GM12878 (cell line): Measurements from ENCODE around the gene DNAJA4. TPM values are rescaled to one million over a fixed set of nuclear protein-coding genes. Genes with fewer than 3 reads are reported as not detected.
A peak's percentile ranks its signal among the peaks of the same experiment; 100 is the strongest.

Source experiments
- BHLHE40 ChIP-seq, 2 experiments: fragments of 450-650 bp in 1 of 2; IDR thresholded peaks; 2 replicates each; pipeline ENCODE4 v1.6.1; 2011 to 2017; ENCODE audit warnings: low read depth in 2 of 2, borderline replicate concordance in 1 of 2, improper control_type of control experiment in 1 of 2, low read length in 1 of 2, mild to moderate bottlenecking in 1 of 2
- CHD4 ChIP-seq: fragments of 200-600 bp; sonication (generic); IDR thresholded peaks from 2 replicates; pipeline ENCODE4 v1.6.1; 2016; ENCODE audit warnings: mild to moderate bottlenecking
- CTCF ChIP-seq, 3 experiments: IDR thresholded peaks in 2 of 3; conservative IDR thresholded peaks in 1 of 3; 2 replicates each; pipeline ENCODE4 v1.5.1; 2011; ENCODE audit warnings: low read depth in 3 of 3, low read length in 3 of 3, mild to moderate bottlenecking in 3 of 3, control low read depth in 2 of 3, moderate library complexity in 2 of 3, inconsistent platforms in 1 of 3, mixed read lengths in 1 of 3; ENCODE audit not compliant: control insufficient read depth in 2 of 3, insufficient read depth in 1 of 3; ENCODE audit errors: extremely low read depth in 1 of 3
- EP300 ChIP-seq, 2 experiments: fragments of 150-350 bp in 1 of 2; IDR thresholded peaks; 2 replicates each; pipeline ENCODE4 v1.6.1; 2011 to 2012; ENCODE audit warnings: low read depth in 2 of 2, low read length in 2 of 2, borderline replicate concordance in 1 of 2, improper control_type of control experiment in 1 of 2, inconsistent platforms in 1 of 2; ENCODE audit not compliant: control insufficient read depth in 1 of 2
- FOS ChIP-seq: IDR thresholded peaks from 3 replicates; pipeline ENCODE4 v1.6.1; 2011; ENCODE audit warnings: borderline replicate concordance; ENCODE audit not compliant: insufficient read length; ENCODE audit errors: extremely low read depth
- FOXM1 ChIP-seq: IDR thresholded peaks from 2 replicates; pipeline ENCODE4 v1.6.1; 2012; ENCODE audit warnings: low read depth, mild to moderate bottlenecking, inconsistent platforms, low read length, moderate library complexity
- GABPA ChIP-seq: IDR thresholded peaks from 2 replicates; pipeline ENCODE4 v1.6.1; 2014; ENCODE audit warnings: antibody characterized with exemption, low read depth, mild to moderate bottlenecking, inconsistent platforms
- HDGF ChIP-seq: fragments of 450-650 bp; IDR thresholded peaks from 2 replicates; pipeline ENCODE4 v1.6.1; 2016; ENCODE audit warnings: antibody characterized with exemption
- IKZF2 ChIP-seq, 2 experiments: fragments of 450-650 bp; IDR thresholded peaks; 2 replicates each; pipeline ENCODE4 v1.6.1; 2017; ENCODE audit warnings: mild to moderate bottlenecking in 2 of 2, moderate library complexity in 2 of 2
- MAX ChIP-seq: IDR thresholded peaks from 2 replicates; pipeline ENCODE4 v1.6.1; 2012; ENCODE audit warnings: low read depth, low read length, improper control_type of control experiment
- MEF2B ChIP-seq: fragments of 450-650 bp; IDR thresholded peaks from 2 replicates; pipeline ENCODE4 v1.6.1; 2018; ENCODE audit warnings: mild to moderate bottlenecking, moderate library complexity; ENCODE audit not compliant: partially characterized antibody, poor library complexity, severe bottlenecking
- MYB ChIP-seq: fragments of 150-350 bp; IDR thresholded peaks from 2 replicates; pipeline ENCODE4 v1.6.1; 2014; ENCODE audit warnings: mild to moderate bottlenecking, low read depth, low read length, borderline replicate concordance
- MYC ChIP-seq: IDR thresholded peaks from 2 replicates; pipeline ENCODE4 v1.6.1; 2011; ENCODE audit warnings: mild to moderate bottlenecking, low read length, moderate library complexity, inconsistent platforms; ENCODE audit not compliant: insufficient read depth, insufficient replicate concordance, insufficient read length, severe bottlenecking
- NFIC ChIP-seq: IDR thresholded peaks from 2 replicates; pipeline ENCODE4 v1.6.1; 2012; ENCODE audit warnings: low read depth, mild to moderate bottlenecking, inconsistent platforms, low read length, moderate library complexity
- NFYA ChIP-seq: IDR thresholded peaks from 2 replicates; pipeline ENCODE4 v1.6.1; 2011; ENCODE audit warnings: low read depth, mild to moderate bottlenecking, low read length, improper control_type of control experiment, borderline replicate concordance
- PBX3 ChIP-seq: IDR thresholded peaks from 2 replicates; pipeline ENCODE4 v1.6.1; 2011; ENCODE audit warnings: mild to moderate bottlenecking, low read depth, low read length, moderate library complexity; ENCODE audit not compliant: insufficient replicate concordance
- POLR2A ChIP-seq: IDR thresholded peaks from 2 replicates; pipeline ENCODE4 v1.6.1; 2011; ENCODE audit warnings: low read depth, mild to moderate bottlenecking, low read length
- RCOR1 ChIP-seq: conservative IDR thresholded peaks from 2 replicates; pipeline ENCODE4 v1.6.1; 2012; ENCODE audit warnings: low read depth, low read length, improper control_type of control experiment
- RELA ChIP-seq: fragments of 450-650 bp; IDR thresholded peaks from 2 replicates; pipeline ENCODE4 v1.8.0; 2014; ENCODE audit warnings: borderline replicate concordance; ENCODE audit not compliant: partially characterized antibody
- SMAD5 ChIP-seq: IDR thresholded peaks from 2 replicates; pipeline ENCODE4 v1.6.1; 2016; ENCODE audit warnings: antibody characterized with exemption, low read depth
- SPI1 ChIP-seq: IDR thresholded peaks from 2 replicates; pipeline ENCODE4 v1.6.1; 2011; ENCODE audit warnings: low read depth, mild to moderate bottlenecking, low read length, moderate library complexity, borderline replicate concordance; ENCODE audit not compliant: insufficient read depth
- SREBF1 ChIP-seq: IDR thresholded peaks from 2 replicates; pipeline ENCODE4 v1.6.1; 2012; ENCODE audit warnings: mild to moderate bottlenecking, low read length
- SUPT20H ChIP-seq: IDR thresholded peaks from 2 replicates; pipeline ENCODE4 v1.6.1; 2011; ENCODE audit warnings: low read depth, mild to moderate bottlenecking, low read length, moderate library complexity, borderline replicate concordance; ENCODE audit not compliant: control insufficient read depth
- TAF1 ChIP-seq: IDR thresholded peaks from 2 replicates; pipeline ENCODE4 v1.6.1; 2011; ENCODE audit warnings: mild to moderate bottlenecking, low read depth, low read length, borderline replicate concordance
- ZNF207 ChIP-seq: fragments of 450-650 bp; IDR thresholded peaks from 2 replicates; pipeline ENCODE4 v1.6.1; 2014; ENCODE audit warnings: antibody characterized with exemption, mild to moderate bottlenecking, borderline replicate concordance
- ZNF217 ChIP-seq: fragments of 450-650 bp; IDR thresholded peaks from 2 replicates; pipeline ENCODE4 v1.6.1; 2017; ENCODE audit warnings: antibody characterized with exemption, mild to moderate bottlenecking
- ZSCAN29 ChIP-seq: fragments of 450-650 bp; IDR thresholded peaks from 2 replicates; pipeline ENCODE4 v1.6.1; 2017; ENCODE audit warnings: mild to moderate bottlenecking, moderate library complexity
- polyA plus RNA-seq, 11 experiments: library from polyadenylated mRNA; depleted of rRNA in 4 of 11; unstranded in 6 of 11; stranded (reverse) in 5 of 11; fragments of >200 nt; fragmentation: Nextera tagmentation in 4 of 11; fragmentation: Illumina TruSeq in 1 of 11; extraction: Ambion mirVana in 4 of 11; extraction: Trizol in 1 of 11; gene quantifications; 1 replicate in 1 of 11; 2 replicates in 10 of 11; pipeline versions ENCODE4 v1.2.1 to v1.2.3, GENCODE V29; 2011 to 2016; ENCODE audit warnings: inconsistent platforms in 2 of 11, missing spikeins in 2 of 11, low read depth in 1 of 11
- total RNA-seq, 4 experiments: library from RNA; depleted of rRNA in 3 of 4; stranded (reverse); fragments of >200 nt in 3 of 4; fragmentation: Illumina TruSeq in 1 of 4; extraction: Trizol in 1 of 4; gene quantifications; 2 replicates each; pipeline versions ENCODE4 v1.2.1 to v1.2.3, GENCODE V29; 2013 to 2021

The DNAJA4 gene
- total and polyA plus RNA-seq, 10 of the 15 experiments (the other 5 are each of a cell fraction or from before 2014, with no cell fraction given), result 0.01 to 10.4 (median 4.1) TPM

GRCh38 chr15:78299101-78299930 lies 35.0 kb downstream of the DNAJA4 start, which contains the start of gene SKIC8 (continued):
- TF ChIP-seq SPI1 (peak; percentile 33; the same call in 1 of the 2 replicates), ZSCAN29 (no peak), NFIC (no peak), RCOR1 (no peak), MAX (peak; percentile 80), GABPA (peak; percentile 80), TAF1 (peak; percentile 85; the same call in 1 of the 2 replicates), PBX3 (no peak), CHD4 (no peak), FOXM1 (no peak), MYC (no peak), MEF2B (no peak), FOS (no peak), SMAD5 (peak; percentile 74; the same call in 1 of the 2 replicates), SUPT20H (no peak), BHLHE40 (IDR thresholded peaks at IDR 0.05; ENCODE audit: borderline replicate concordance in 1 of 2, low read depth in 2 of 2, low read length in 1 of 2) (peak; percentile 10 to 42; a peak in 2 of 4 replicates), HDGF (peak; percentile 65; the same call in 1 of the 2 replicates), POLR2A (peak; percentile 99), RELA (no peak), MYB (0 out of 2 replicates have a peak, but pooled peaks have one; percentile 33), IKZF2 (IDR thresholded peaks at IDR 0.05) (peak; percentile 78 to 79; a peak in 3 of 4 replicates), ZNF217 (no peak), CTCF (IDR thresholded peaks at IDR 0.05 in 2 of 3, conservative IDR thresholded peaks at IDR 0.05 in 1 of 3; ENCODE audit: control insufficient read depth in 2 of 3, extremely low read depth in 1 of 3, insufficient read depth in 1 of 3, low read depth in 3 of 3, low read length in 3 of 3) (no peak), SREBF1 (no peak), NFYA (no peak), ZNF207 (peak; percentile 85), EP300 (IDR thresholded peaks at IDR 0.05; ENCODE audit: borderline replicate concordance in 1 of 2, control insufficient read depth in 1 of 2, low read depth in 2 of 2, low read length in 2 of 2) (no peak)
